ENCODE results near the gene DSCAML1. TPM values are rescaled to one million over a fixed set of nuclear protein-coding genes. Genes with fewer than 3 reads are reported as not detected.

Gene DSCAML1
- total and polyA plus RNA-seq, 2 of the 8 experiments (the other 6 are each of a cell fraction or from before 2014, with no cell fraction given) = 0.19 to 0.24 TPM

DNA sequence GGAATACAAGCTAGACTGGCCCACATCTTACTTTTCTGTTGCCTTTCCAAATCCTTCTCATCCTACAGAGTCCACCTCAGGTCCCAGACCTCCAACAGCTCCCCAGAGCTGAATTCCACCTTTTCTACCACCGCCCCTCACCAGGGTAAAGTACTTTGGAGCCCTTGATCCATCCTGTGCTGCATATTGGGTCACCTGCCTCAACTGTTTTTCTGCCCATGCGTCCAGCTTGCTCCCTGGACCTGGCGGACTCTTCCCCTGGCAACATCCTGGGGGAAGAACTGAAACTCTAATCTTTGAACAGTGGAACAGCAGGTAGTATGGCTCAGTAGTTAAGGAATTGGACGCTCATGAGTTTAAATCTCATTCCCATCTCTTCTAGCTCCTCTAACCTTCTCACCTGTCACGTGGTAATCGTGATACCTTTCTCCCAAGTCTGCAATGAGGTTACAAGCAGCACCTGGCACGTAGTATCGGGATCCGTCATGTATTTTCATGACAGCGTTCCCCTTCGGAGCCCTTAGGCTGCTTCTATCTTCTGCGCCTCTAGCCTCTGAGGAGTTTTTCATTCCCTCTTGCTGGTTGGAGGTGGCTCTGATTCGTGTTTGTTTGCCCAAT lies 371.2 kb downstream of the DSCAML1 start (continued):
- no peak for TF ChIP-seq TBP (IDR thresholded peaks at IDR 0.05; ENCODE audit: low read depth, low read length)
- TF ChIP-seq SIN3A (conservative IDR thresholded peaks at IDR 0.05 in 1 of 2, IDR thresholded peaks at IDR 0.05 in 1 of 2; ENCODE audit: low read depth in 1 of 2, low read length in 2 of 2) = no peak
- no peak for TF ChIP-seq PHF8 (conservative IDR thresholded peaks at IDR 0.05; ENCODE audit: low read depth, low read length)
- TF ChIP-seq RAD21 (IDR thresholded peaks at IDR 0.05 in 1 of 2, conservative IDR thresholded peaks at IDR 0.05 in 1 of 2; ENCODE audit: low read depth in 2 of 2, low read length in 2 of 2) = no peak
- TF ChIP-seq, protein P1, sequence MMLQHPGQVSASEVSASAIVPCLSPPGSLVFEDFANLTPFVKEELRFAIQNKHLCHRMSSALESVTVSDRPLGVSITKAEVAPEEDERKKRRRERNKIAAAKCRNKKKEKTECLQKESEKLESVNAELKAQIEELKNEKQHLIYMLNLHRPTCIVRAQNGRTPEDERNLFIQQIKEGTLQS (IDR thresholded peaks at IDR 0.05; ENCODE audit: insufficient read depth, low read depth, low read length) = no peak
- no peak for TF ChIP-seq HDAC2 (IDR thresholded peaks at IDR 0.05; ENCODE audit: borderline replicate concordance in 1 of 2, low read depth in 2 of 2, low read length in 2 of 2)
- TF ChIP-seq TAF7 (optimal IDR thresholded peaks at IDR 0.05; ENCODE audit: borderline replicate concordance, low read depth, low read length) = no peak

Measured in H1 (cell line).